ENCODE data around the gene RELCH.

RELCH gene

DNA sequence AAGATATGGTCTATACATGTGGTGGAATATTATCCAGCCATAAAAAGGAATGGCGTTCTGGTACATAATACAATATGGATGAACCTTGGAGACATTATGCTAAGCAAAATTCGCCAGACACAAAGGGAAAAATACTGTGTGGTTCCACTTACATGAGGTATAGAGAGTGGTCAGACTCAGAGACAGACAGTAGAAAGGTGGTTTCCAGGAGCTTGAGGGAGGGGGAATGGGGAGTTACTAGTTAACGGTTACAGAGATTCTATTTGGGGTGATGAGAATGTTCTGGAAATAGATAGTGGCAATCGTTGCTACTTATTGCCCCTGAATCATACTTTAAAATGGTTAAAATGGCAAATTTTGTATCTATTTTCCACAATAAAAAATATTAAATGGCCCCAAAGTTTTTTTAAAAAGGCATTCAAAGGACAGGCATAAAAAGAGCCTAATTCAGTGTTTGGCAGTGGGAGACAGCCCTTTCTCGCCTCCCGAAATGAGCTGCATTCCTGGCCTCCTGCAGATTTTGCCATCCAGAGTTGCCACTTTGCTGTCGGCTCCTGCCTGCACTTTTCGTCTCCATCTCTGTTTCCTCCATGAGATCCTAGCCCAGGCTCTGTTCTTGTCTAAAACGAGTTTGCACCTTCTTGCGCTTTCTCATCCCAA, 151.5 kb downstream of the RELCH start:
- DNase-seq (ENCODE audit: low spot score): no peak

GRCh38 chr18:62339106-62339988, 152.3 kb downstream of the RELCH start:
- DNase-seq (ENCODE audit: low spot score): peak; percentile 84

GRCh38 chr18:62340996-62341395, 153.9 kb downstream of the RELCH start:
- DNase-seq (ENCODE audit: low spot score): peak; percentile 55

DNA sequence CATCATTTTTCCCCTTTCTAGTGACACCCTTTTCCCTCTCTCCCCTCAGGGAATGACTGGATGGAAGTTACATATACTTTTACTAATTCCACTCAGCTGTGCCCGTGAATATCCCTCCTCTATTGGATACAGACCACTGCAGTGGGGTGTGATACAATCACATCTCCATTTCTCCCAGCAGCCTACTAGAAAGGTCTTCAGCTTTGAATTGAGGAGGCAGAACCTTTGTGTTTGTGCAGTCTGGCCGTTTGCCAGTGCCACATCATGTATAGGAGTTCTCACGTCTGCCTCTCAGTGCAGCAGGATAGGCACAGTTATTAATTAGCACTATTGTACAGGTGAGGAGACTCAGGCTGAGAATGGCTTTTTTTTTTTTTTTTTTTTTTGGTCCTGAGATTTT, 154.4 kb downstream of the RELCH start:
- no peak for DNase-seq (ENCODE audit: low spot score)

DNA sequence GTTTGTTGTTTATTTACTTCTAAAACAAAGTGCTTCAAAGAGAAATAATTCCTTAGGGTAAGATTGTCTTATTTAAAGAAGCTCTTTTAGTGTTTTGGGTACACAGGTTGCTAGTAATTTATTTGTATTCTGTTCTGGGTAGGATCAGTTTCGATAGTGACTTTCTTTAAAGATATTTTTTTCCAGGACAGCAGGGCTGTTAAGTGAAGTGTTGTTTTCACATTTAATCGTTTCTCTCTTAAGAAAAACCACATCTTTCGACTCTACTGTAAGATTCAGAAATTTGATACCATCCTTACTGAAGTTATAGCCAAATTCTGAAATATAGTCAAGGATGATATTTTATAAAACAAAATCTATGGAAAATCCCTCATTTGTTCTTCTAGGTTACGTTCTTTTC, 155.8 kb downstream of the RELCH start:
- DNase-seq (ENCODE audit: low spot score): no peak

- DNase-seq (ENCODE audit: low spot score): no peak
Measured at GRCh38 chr18:62343316-62343715, 156.3 kb downstream of the RELCH start.

- no peak for DNase-seq (ENCODE audit: low spot score)
Measured at GRCh38 chr18:62345909-62346308, 158.9 kb downstream of the RELCH start.

DNA sequence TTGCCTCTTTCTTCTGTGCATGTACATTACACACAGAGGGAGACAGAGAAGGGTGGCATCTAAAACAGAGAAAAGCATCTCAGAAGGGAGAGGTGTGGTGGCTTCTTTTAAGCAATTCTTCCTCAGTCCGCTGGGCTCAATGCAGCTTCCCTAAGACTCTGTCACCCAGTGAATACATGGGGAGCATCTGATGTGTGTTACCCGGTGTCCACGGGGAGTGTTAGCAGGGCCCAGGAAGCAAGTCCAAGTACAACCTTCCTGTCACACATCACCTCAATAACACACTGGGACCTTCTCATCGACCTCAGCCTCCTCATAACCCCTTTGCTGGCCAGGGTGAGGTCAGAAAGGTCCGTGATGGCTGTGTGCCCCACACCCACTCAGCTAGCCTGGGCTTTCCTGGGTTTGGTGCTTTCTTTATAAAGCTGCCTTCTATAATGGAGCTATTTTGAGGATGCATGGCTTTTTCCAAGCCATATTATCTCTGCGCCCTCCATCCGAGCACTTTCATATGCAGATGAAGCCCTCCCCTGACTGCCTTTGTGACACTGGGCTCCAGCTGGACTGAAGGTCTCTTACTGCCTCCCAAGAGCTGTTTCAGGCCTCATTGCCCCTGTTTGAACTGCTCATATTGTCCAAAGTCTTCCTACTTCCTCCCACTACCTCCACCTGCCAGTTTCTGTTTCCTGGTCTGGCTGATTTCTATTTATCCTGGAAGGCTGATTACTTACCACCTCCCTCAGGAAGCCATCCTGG, 159.5 kb downstream of the RELCH start:
- no peak for DNase-seq (ENCODE audit: low spot score)

DNA sequence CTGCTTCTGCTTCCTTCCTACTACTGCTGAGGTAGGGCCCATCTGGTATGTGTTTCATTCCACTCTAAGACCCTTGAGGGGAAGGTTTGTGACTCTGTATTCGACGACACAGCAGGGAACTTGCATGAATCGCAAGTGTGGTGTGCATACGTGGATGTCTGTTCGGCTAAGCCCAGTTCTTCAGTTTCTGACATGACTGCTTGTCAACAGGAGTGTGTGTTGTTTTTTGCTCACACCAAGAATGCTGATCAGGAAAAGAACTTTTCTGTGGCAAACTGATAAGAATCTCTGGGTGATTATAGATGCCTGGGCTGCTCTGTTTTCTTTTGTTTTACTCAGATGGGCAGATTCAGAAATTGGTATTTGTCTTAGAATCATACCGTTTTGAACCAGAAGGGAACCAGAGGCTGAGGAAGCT, 160.0 kb downstream of the RELCH start:
- DNase-seq (ENCODE audit: low spot score): peak; percentile 63

- no peak for DNase-seq (ENCODE audit: low spot score)
Measured at GRCh38 chr18:62348474-62348873, 161.4 kb downstream of the RELCH start.

- DNase-seq (ENCODE audit: low spot score): no peak
Measured at GRCh38 chr18:62353170-62353569, 166.1 kb downstream of the RELCH start.

DNA sequence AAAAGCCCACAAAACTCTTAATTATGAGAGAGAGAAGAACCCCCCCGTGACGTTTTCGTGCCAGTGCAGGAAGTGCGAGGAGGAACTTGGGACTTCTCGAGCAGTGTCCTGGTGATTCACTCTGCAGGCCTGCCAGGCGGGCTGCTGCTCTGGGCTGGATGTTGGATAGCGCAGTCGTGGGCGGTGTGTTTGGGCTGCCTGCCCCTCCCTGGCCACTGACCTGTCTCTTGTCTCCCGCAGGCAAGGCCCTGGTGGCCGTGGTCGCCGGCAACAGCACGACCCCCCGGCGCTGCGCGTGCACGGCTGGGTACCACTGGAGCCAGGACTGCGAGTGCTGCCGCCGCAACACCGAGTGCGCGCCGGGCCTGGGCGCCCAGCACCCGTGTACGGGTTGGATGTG, 167.1 kb downstream of the RELCH start:
- no peak for DNase-seq (ENCODE audit: low spot score)

GRCh38 chr18:62357079-62357719, 170.1 kb downstream of the RELCH start:
- peak; percentile 36 for DNase-seq (ENCODE audit: low spot score)

Measured in activated CD4-positive, alpha-beta T cell treated with anti-CD3 and anti-CD28 coated beads, Interleukin-2, Interleukin-4, amounts not matched to agents 100 ng/mL and 50 ng/mL, durations not matched to agents 16 hours and 8 hours (primary cell).